ENCODE results near the gene CPLX1.
A peak's percentile ranks its signal among the peaks of the same experiment; 100 is the strongest.

Gene CPLX1

DNA sequence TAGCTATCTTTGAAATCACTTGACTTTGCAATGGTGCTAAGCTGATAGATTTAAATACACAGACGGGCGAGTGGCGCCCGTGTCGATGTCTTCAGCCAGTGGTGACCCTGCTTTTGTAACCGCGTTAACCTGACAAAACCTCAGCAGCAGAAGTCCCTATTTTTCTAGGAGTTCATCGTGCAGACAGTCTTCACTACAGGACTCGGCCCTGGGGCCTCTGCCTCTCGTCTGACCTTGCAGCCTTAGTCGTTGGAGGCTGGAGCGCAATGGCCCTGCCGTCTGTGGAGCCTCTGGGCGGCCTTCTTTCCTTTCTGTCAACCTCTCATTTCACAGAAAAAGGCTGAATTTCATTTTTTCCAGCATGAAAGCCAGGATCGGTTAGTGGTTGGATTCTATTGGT lies 57.9 kb downstream of the CPLX1 start:
- H3K27ac ChIP-seq: no peak overlapping the region
- no peak for TF ChIP-seq CTCF (conservative IDR thresholded peaks at IDR 0.05)

DNA sequence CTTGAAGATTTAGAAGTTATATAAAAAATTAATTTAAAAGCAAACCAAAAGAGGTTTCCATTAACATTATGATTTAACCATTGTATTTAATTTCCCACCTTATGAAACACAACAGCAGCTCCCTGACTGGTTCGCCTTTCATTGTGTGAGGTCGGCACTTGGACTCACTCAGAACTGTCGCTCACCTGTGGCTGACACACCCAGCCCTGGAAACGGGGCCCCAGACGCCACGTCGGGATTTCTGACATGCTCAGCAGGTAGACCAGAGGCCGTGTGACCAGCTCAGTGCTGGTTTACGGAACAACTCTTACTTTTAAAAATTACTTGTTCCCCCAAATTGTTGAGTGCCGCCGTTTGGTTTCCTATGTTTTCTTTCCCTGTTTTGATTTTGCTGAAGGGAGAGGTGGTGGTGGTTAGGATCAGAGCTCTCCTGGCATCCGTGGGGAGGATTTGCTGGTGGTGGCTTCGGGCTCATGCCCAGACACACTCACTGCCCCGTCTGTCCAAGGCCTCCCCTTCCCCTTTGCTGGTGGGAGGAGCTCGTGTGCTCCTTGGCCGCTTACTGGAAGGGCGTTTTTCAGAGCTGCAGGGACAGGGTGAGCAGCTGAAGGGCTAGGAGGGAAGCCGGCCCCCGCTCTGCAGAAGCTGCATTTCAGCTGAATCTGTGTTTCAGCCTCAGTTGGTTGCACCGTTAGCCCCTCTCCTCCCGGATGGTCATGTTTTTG lies 59.2 kb downstream of the CPLX1 start:
- H3K27ac ChIP-seq: peak overlapping the region; percentile 14; the same call in 1 of the 2 replicates
- TF ChIP-seq CTCF (conservative IDR thresholded peaks at IDR 0.05): no peak

DNA sequence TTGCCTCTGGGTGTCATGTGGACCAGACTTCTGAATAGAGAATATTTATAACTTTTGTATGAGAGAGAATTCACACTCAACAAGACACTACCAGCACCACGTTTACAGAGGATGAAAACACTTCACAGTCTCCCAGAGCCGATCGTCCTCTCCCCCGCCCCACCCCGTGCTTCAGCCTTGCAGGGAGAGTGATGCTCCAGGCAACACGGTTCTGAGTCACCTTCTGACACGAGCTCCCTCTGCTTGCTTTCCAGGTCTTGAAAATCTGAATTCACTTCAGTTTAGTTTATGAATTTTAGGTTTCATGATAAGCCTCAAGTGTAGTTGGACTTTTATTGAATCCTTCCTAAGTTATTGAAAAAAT lies 59.8 kb downstream of the CPLX1 start:
- TF ChIP-seq CTCF (conservative IDR thresholded peaks at IDR 0.05): no peak
- peak overlapping the region; percentile 14; the same call in 1 of the 2 replicates for H3K27ac ChIP-seq

GRCh38 chr4:764405-765169 lies 61.3 kb downstream of the CPLX1 start:
- H3K27ac ChIP-seq: no peak overlapping the region
- TF ChIP-seq CTCF (conservative IDR thresholded peaks at IDR 0.05): no peak

DNA sequence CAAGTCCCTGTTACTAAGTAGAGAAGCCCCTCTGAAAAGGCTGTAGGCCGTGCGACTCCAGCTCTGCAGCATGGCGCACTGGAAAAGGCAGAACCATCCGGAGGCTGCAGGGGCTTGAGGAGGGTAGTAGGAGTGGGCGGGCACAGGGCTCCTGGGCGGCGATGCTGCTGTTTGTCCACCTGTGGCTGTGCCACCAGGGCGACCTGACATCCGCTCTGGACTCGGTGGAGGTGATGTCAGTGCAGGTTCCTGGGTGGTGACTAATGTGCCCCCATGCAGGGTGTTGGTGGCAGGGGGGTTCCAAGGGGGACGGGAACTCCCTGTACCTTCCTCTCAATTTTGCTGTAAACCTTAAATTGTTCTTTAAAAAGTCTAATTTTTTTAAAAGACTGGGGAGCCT lies 62.0 kb downstream of the CPLX1 start:
- TF ChIP-seq CTCF (conservative IDR thresholded peaks at IDR 0.05): no peak
- no peak overlapping the region for H3K27ac ChIP-seq

DNA sequence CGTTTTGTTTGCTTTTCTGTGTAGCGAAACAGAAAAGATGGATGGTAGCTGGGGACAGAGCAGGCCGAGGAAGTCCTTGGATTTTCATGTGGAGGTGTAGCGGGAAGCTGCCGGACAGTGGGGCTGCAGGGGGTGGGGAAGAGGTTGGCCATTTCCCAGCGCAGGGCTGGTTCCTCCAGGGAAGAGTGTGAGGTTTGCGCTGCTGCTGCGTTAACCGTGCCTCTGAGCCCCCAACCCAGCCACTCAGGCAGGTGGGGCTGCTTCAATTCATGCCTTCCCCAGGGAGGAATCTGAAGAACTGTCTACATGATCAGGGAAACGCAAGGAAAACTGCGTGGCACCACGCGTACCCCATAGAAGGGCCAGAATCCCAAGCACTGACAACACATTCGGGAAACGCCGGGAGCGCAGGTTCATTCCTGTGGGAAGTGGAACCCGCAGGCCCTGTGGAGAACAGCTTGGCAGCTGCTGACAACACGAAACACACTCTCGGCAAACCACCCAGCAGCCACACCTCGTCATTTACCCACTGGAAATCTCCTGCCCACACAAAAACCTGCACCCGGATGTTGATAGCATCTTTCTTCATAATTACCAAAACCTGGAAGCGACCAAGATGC lies 62.6 kb downstream of the CPLX1 start:
- 0 out of 2 replicates have a peak overlapping the region, but pooled peaks have one; percentile 2 for H3K27ac ChIP-seq
- no peak for TF ChIP-seq CTCF (conservative IDR thresholded peaks at IDR 0.05)

All from VCaP (cell line).